T-helper 2 cell treated with Interferon-gamma antibody and Interleukin-4, amounts not matched to agents 100 ng/mL and 5 ng/mL, for 36 hours (primary cell): Measurements from ENCODE around the gene LRRC4C. TPM values are rescaled to one million over a fixed set of nuclear protein-coding genes. Genes with fewer than 3 reads are reported as not detected.

Source experiments
- intact Hi-C: fragments of 100-400 bp; cut with micrococcal nuclease; formaldehyde crosslinking; loops from one replicate; pipeline ENCODE4 v1.15.1; 2023
- total RNA-seq: library from RNA; stranded (reverse); gene quantifications from 2 replicates; pipeline ENCODE4 v1.2.3, GENCODE V29; 2022

LRRC4C gene
- total RNA-seq, 1 donor from 2014 or later: not detected

- intact Hi-C loops: no loop called here
These were observed 1326.5 kb downstream of the LRRC4C start for GRCh38 chr11:40132912-40133311.

GRCh38 chr11:40130427-40130826 lies 1329.0 kb downstream of the LRRC4C start:
- intact Hi-C loops: no loop called here

- intact Hi-C loops: no loop called here
These were observed 1330.2 kb downstream of the LRRC4C start for GRCh38 chr11:40129266-40129665.

GRCh38 chr11:40125054-40125453 lies 1334.4 kb downstream of the LRRC4C start:
- intact Hi-C loops: no loop called here

GRCh38 chr11:40119661-40120060 lies 1339.8 kb downstream of the LRRC4C start:
- intact Hi-C loops: no loop called here

- intact Hi-C loops: no loop called here
These were observed 1340.7 kb downstream of the LRRC4C start for GRCh38 chr11:40118780-40119179.

- intact Hi-C loops: no loop called here
These were observed 1341.4 kb downstream of the LRRC4C start for GRCh38 chr11:40118026-40118425.

- intact Hi-C loops: no loop called here
These were observed 1354.4 kb downstream of the LRRC4C start for GRCh38 chr11:40104941-40105550.

GRCh38 chr11:40100781-40101180 lies 1358.7 kb downstream of the LRRC4C start:
- intact Hi-C loops: no loop called here

- intact Hi-C loops: no loop called here
These were observed 1359.3 kb downstream of the LRRC4C start for GRCh38 chr11:40100162-40100553.

- intact Hi-C loops: no loop called here
These were observed 1359.9 kb downstream of the LRRC4C start for GRCh38 chr11:40099426-40100161.

GRCh38 chr11:40095446-40095845 lies 1364.0 kb downstream of the LRRC4C start:
- intact Hi-C loops: no loop called here

GRCh38 chr11:40094954-40095353 lies 1364.5 kb downstream of the LRRC4C start:
- intact Hi-C loops: no loop called here

GRCh38 chr11:40080434-40080833 lies 1379.0 kb downstream of the LRRC4C start:
- intact Hi-C loops: no loop called here
